Esophagus muscularis mucosa (tissue), 4 donors: ENCODE data around the gene WDR89. TPM values are rescaled to one million over a fixed set of nuclear protein-coding genes. Genes with fewer than 3 reads are reported as not detected.

Experiments
- DNase-seq: peaks from one replicate; pipeline ENCODE4 v3.0.0-alpha.2; 2017; ENCODE audit errors: extremely low spot score
- H3K27ac ChIP-seq, 4 donors: fragments of 200-600 bp; sonication (generic); replicated peaks in 1 of 4; 1 replicate in 3 of 4; 2 replicates in 1 of 4; pipeline ENCODE4 v1.5.1; 2016 to 2019; ENCODE audit warnings: mild to moderate bottlenecking in 1 of 4
- H3K27me3 ChIP-seq, 4 donors: fragments of 200-600 bp; sonication (generic); one replicate each; pipeline versions ENCODE4 v1.5.1 to v1.6.0; 2016 to 2019
- H3K36me3 ChIP-seq, 4 donors: fragments of 200-600 bp; sonication (generic); one replicate each; pipeline ENCODE4 v1.5.1; 2016 to 2019
- H3K4me1 ChIP-seq, 4 donors: fragments of 200-600 bp; sonication (generic); one replicate each; pipeline ENCODE4 v1.5.1; 2016 to 2019
- H3K4me3 ChIP-seq, 4 donors: fragments of 200-600 bp; sonication (generic); 1 replicate in 2 of 4; 2 replicates in 2 of 4; pipeline ENCODE4 v1.5.1; 2016 to 2019; ENCODE audit warnings: mild to moderate bottlenecking in 4 of 4, moderate library complexity in 1 of 4
- H3K9me3 ChIP-seq, 4 donors: fragments of 200-600 bp; sonication (generic); 1 replicate in 3 of 4; 2 replicates in 1 of 4; pipeline ENCODE4 v1.5.1; 2016 to 2019
- EP300 ChIP-seq: sonication (generic); formaldehyde crosslinking; IDR thresholded peaks from one replicate; pipeline ENCODE4 v1.6.1; 2017; ENCODE audit warnings: antibody characterized with exemption
- POLR2A ChIP-seq: fragments of 450-650 bp; IDR thresholded peaks from one replicate; pipeline ENCODE4 v1.6.1; 2017; ENCODE audit warnings: antibody characterized with exemption, moderate library complexity, mild to moderate bottlenecking, low read depth
- POLR2AphosphoS5 ChIP-seq, 2 donors: sonication (generic); formaldehyde crosslinking; IDR thresholded peaks; one replicate each; pipeline ENCODE4 v1.6.1; 2017; ENCODE audit warnings: antibody characterized with exemption in 2 of 2
- whole genome bisulfite sequencing: methylation state at CpG from one replicate; pipeline ENCODE4 v1.1.5; 2018; 5-methylcytosine and 5-hydroxymethylcytosine counted together
- intact Hi-C: fragments of 100-400 bp; cut with DNase I; formaldehyde crosslinking; loops from one replicate; pipeline ENCODE4 v1.15.1; 2023
- total RNA-seq, 4 donors: library from RNA; depleted of rRNA; stranded (reverse); fragments of >200 nt; gene quantifications; one replicate each; pipeline versions ENCODE4 v1.1.0 to v1.2.1, GENCODE V29; 2016
- TF ChIP-seq, protein P1 (sequence below), 3 experiments: fragments of 200-600 bp in 2 of 3; fragments of 450-650 bp in 1 of 3; sonication (generic) in 2 of 3; IDR thresholded peaks; one replicate each; pipeline ENCODE4 v1.5.1; 2017 to 2019; ENCODE audit warnings: antibody characterized with exemption in 3 of 3, mild to moderate bottlenecking in 2 of 3, moderate library complexity in 1 of 3

The WDR89 gene
- total RNA-seq, 4 donors from 2014 or later: 4.5 to 9.6 (median 6.9) TPM

DNA sequence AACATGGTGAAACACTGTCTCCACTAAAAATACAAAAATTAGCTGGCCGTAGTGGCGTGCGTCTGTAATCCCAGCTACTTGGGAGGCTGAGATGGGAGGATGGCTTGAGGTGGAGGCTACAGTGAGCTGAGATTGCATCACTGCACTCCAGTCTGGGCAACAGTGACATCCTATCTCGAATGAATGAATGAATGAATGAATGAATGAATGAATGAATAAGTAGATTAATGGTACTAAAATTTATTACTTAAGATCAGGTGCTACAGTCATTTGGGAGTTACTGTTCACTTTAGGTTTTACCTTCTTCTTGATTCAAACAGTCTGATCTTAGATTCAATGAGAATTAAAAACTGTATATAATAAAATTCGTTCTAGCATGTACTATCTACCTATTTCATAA lies 31.6 kb upstream of the WDR89 start:
- no peak for DNase-seq
- TF ChIP-seq, protein P1, sequence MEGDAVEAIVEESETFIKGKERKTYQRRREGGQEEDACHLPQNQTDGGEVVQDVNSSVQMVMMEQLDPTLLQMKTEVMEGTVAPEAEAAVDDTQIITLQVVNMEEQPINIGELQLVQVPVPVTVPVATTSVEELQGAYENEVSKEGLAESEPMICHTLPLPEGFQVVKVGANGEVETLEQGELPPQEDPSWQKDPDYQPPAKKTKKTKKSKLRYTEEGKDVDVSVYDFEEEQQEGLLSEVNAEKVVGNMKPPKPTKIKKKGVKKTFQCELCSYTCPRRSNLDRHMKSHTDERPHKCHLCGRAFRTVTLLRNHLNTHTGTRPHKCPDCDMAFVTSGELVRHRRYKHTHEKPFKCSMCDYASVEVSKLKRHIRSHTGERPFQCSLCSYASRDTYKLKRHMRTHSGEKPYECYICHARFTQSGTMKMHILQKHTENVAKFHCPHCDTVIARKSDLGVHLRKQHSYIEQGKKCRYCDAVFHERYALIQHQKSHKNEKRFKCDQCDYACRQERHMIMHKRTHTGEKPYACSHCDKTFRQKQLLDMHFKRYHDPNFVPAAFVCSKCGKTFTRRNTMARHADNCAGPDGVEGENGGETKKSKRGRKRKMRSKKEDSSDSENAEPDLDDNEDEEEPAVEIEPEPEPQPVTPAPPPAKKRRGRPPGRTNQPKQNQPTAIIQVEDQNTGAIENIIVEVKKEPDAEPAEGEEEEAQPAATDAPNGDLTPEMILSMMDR (IDR thresholded peaks at IDR 0.05): no peak
- TF ChIP-seq EP300: no peak
- TF ChIP-seq POLR2AphosphoS5 (IDR thresholded peaks at IDR 0.05): no peak
- TF ChIP-seq POLR2A: no peak
- intact Hi-C loops: no loop called here
- WGBS: 90% methylated on average over 5 of the region's 5 CpGs
- no peaks in the 10 kb centered on the region for H3K4me1 ChIP-seq
- H3K9me3 ChIP-seq: no peaks in the 10 kb centered on the region
- no peak overlapping the region for H3K4me3 ChIP-seq
- peaks cover 0 to 20% (median 3%) of the 10 kb centered on the region in 4 donors for H3K36me3 ChIP-seq
- no peaks in the 10 kb centered on the region for H3K27me3 ChIP-seq
- H3K27ac ChIP-seq: no peak overlapping the region

DNA sequence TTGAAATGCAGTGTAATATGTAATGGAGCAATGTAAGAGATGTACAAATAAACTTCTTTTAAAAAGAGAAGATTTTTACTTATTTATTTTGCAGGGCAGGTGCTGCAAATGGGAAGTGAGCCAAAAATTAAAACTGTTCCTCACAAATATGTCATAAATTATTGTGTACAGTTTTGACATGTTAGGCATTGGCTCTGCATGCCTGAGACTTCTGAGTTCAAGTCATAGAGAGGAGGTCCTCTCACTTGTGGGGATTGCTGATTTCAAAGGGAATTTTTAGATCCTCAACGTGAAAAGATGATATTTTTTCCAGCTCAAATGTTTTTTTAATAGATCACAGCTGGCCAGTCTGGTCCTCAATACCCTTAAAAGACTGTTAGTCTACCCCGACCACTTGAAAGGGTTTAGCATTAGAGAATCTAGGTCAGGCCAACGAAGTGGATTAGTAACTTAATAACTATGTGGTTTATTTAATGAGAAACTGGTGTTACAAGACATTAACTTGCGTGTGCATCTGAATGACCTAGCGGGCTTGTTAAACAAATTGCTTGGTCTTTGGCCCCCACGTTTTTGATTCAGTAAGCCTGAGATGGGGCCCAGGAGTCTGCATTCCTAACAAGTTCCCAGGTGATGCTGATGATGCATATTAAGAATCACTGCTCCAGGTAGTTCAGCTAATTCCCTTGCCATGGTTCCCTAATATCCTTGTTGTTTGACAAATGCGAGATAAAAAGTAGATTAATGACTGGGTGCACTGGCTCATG lies 30.9 kb upstream of the WDR89 start:
- no peak for TF ChIP-seq EP300
- TF ChIP-seq POLR2AphosphoS5 (IDR thresholded peaks at IDR 0.05): no peak
- TF ChIP-seq, protein P1 (IDR thresholded peaks at IDR 0.05): no peak
- no peak for TF ChIP-seq POLR2A
- 70% methylated on average over 7 of the region's 7 CpGs for whole genome bisulfite sequencing
- no peaks in the 10 kb centered on the region for H3K27me3 ChIP-seq
- H3K4me1 ChIP-seq: no peaks in the 10 kb centered on the region
- intact Hi-C loops: no loop called here
- H3K4me3 ChIP-seq: no peak overlapping the region
- no peaks in the 10 kb centered on the region for H3K9me3 ChIP-seq
- DNase-seq: no peak
- H3K36me3 ChIP-seq: peaks cover 0 to 14% (median 3%) of the 10 kb centered on the region in 4 donors
- H3K27ac ChIP-seq: no peak overlapping the region

DNA sequence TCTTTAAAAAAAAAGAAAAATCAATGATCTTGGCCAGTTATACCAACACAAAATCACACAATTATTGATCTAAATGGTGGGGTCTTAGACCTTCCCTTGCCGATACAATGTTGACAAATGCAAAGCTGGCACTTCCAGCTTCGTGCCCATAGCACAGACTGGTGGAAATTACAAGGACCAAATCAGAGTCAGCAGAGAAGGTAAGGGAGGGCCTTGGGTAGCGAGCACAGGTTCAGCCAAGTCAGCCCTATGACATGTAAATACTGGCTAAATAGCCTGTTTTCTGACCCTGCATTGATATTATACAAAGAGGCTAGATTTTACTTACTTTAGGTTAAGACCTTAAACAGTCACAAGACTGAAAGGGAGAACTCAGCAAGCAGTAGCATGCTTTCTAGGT lies 30.3 kb upstream of the WDR89 start:
- DNase-seq: no peak
- Histone ChIP-seq H3K9me3 (no peaks in the 10 kb centered on the region), H3K4me1 (no peaks in the 10 kb centered on the region), H3K4me3 (no peak overlapping the region), H3K27me3 (no peaks in the 10 kb centered on the region), H3K27ac (no peak overlapping the region), H3K36me3 (peaks cover 0 to 8% (median under 1%) of the 10 kb centered on the region in 4 donors)
- TF ChIP-seq POLR2A: no peak
- TF ChIP-seq, protein P1 (IDR thresholded peaks at IDR 0.05): no peak
- TF ChIP-seq POLR2AphosphoS5 (IDR thresholded peaks at IDR 0.05): no peak
- no peak for TF ChIP-seq EP300
- 93% methylated on average over 3 of the region's 3 CpGs for WGBS
- intact Hi-C loops: no loop called here

DNA sequence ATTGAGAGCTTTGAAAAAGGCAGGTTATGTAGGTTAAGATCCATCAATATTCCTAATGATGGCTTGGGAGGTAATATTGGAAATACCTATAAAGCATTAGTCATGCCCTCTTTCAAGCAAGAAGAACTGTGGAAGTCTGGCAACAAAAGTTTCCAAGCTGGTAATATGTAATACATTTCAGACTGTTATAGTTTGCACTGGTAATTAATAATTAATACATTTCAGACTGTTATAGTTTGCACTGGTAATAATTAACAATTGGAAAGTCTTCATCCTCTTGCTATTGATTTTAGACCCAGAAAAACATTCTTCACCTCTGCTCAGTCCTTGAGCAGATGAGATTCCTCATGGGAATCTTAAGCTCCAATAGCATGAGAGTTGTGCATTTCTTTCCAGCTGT lies 29.0 kb upstream of the WDR89 start:
- no peaks in the 10 kb centered on the region for H3K27me3 ChIP-seq
- H3K4me3 ChIP-seq: no peak overlapping the region
- H3K9me3 ChIP-seq: no peaks in the 10 kb centered on the region
- intact Hi-C loops: no loop called here
- H3K27ac ChIP-seq: no peak overlapping the region
- no peaks in the 10 kb centered on the region for H3K36me3 ChIP-seq
- H3K4me1 ChIP-seq: no peaks in the 10 kb centered on the region
- TF ChIP-seq, protein P1 (IDR thresholded peaks at IDR 0.05): no peak
- TF ChIP-seq POLR2AphosphoS5 (IDR thresholded peaks at IDR 0.05) (no peak), EP300 (no peak), POLR2A (no peak)
- DNase-seq: no peak

DNA sequence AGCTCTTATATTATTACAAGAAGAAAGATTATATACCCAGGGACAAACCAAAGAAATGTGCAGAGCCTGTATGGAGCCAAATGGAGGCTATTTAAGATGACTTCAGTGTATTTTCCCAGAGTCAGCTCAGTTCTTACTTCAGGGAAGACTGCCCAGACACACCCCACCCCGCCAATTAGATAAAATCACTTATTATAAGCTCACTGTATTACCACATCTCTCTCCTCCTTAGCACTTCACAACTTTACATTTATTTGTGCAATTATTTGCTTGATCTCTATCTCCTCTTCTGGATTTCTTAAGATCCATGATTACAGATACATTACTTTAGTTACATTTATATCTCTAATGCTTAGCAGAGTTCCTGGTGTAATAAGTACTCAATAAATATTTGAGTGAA lies 24.7 kb upstream of the WDR89 start:
- H3K27me3 ChIP-seq: no peaks in the 10 kb centered on the region
- H3K36me3 ChIP-seq: no peaks in the 10 kb centered on the region
- H3K27ac ChIP-seq: no peak overlapping the region
- no peak overlapping the region for H3K4me3 ChIP-seq
- no peaks in the 10 kb centered on the region for H3K4me1 ChIP-seq
- intact Hi-C loops: no loop called here
- WGBS: 83% methylated on average over 1 of the region's 1 CpG
- DNase-seq: no peak
- no peaks in the 10 kb centered on the region for H3K9me3 ChIP-seq
- TF ChIP-seq POLR2A (no peak), EP300 (no peak), POLR2AphosphoS5 (IDR thresholded peaks at IDR 0.05) (no peak)
- TF ChIP-seq, protein P1 (IDR thresholded peaks at IDR 0.05): no peak
